B cell (primary cell): ENCODE data around the gene TOM1L2. TPM values are rescaled to one million over a fixed set of nuclear protein-coding genes. Genes with fewer than 3 reads are reported as not detected.

Source experiments
- ATAC-seq: fragments of 200-7000 bp; cut with Tn5 transposase; one replicate; pipeline ENCODE4 v1.10.0; 2021; ENCODE audit warnings: low read depth, mild to moderate bottlenecking, moderate number of reproducible peaks, moderate library complexity
- CTCF ChIA-PET: fragments of 350-600 bp; sonication (Branson Sonifier 250); formaldehyde crosslinking; loops from one replicate; lab custom pipeline; 2021; ENCODE audit warnings: antibody characterized with exemption, inconsistent platforms; lab: Charles Lee
- POLR2A ChIA-PET: fragments of 350-600 bp; sonication (Branson Sonifier 250); formaldehyde crosslinking; loops from one replicate; lab custom pipeline; 2021; ENCODE audit warnings: antibody characterized with exemption; lab: Charles Lee
- DNase-seq: peaks from one replicate; pipeline ENCODE4 v3.0.0; 2013
- H2AFZ ChIP-seq: 2 replicates; pipeline ENCODE4 v1.6.1; 2012; ENCODE audit warnings: mild to moderate bottlenecking, low read depth, low read length; ENCODE audit not compliant: insufficient read depth, poor library complexity, severe bottlenecking
- H3K27ac ChIP-seq, 2 donors: 1 replicate in 1 of 2; 2 replicates in 1 of 2; pipeline ENCODE4 v1.5.1; 2012 to 2013; ENCODE audit warnings: low read length in 2 of 2, mild to moderate bottlenecking in 2 of 2, moderate library complexity in 1 of 2
- H3K27me3 ChIP-seq, 4 experiments: fragments of 200-600 bp in 1 of 4; sonication (generic) in 1 of 4; replicated peaks in 1 of 4; 1 replicate in 2 of 4; 2 replicates in 2 of 4; pipeline versions ENCODE4 v1.6.1 to v1.7.0; 2013 to 2016; ENCODE audit warnings: low read length in 3 of 4, mild to moderate bottlenecking in 2 of 4, mixed read lengths in 1 of 4, moderate library complexity in 1 of 4; ENCODE audit not compliant: insufficient read depth in 4 of 4, control insufficient read depth in 3 of 4; ENCODE audit errors: control extremely low read depth in 1 of 4
- H3K36me3 ChIP-seq, 2 experiments: replicated peaks in 1 of 2; 1 replicate in 1 of 2; 2 replicates in 1 of 2; pipeline versions ENCODE4 v1.6.1 to v1.7.1; 2013; ENCODE audit warnings: low read length in 1 of 2; ENCODE audit not compliant: insufficient read depth in 2 of 2, control insufficient read depth in 1 of 2; ENCODE audit errors: control extremely low read depth in 1 of 2, extremely low read depth in 1 of 2
- H3K4me1 ChIP-seq, 2 donors: fragments of 200-600 bp in 1 of 2; sonication (generic) in 1 of 2; 1 replicate in 1 of 2; 2 replicates in 1 of 2; pipeline versions ENCODE4 v1.5.1 to v1.6.1; 2013 to 2017; ENCODE audit warnings: low read length in 2 of 2; ENCODE audit not compliant: control insufficient read depth in 2 of 2, insufficient read depth in 2 of 2
- H3K4me2 ChIP-seq: replicated peaks from 2 replicates; pipeline ENCODE3; 2012; ENCODE audit warnings: mild to moderate bottlenecking, low read depth, low read length; ENCODE audit not compliant: poor library complexity, severe bottlenecking
- H3K4me3 ChIP-seq, 5 experiments: fragments of 200-600 bp in 1 of 5; sonication (generic) in 1 of 5; 1 replicate in 3 of 5; 2 replicates in 2 of 5; pipeline versions ENCODE4 v1.5.1 to v1.7.0; 2011 to 2016; ENCODE audit warnings: low read length in 4 of 5, mild to moderate bottlenecking in 4 of 5, low read depth in 2 of 5, control low read depth in 1 of 5, moderate library complexity in 1 of 5; ENCODE audit not compliant: insufficient read depth in 1 of 5; ENCODE audit errors: control extremely low read depth in 1 of 5, extremely low read depth in 1 of 5
- H3K79me2 ChIP-seq: fragments of 200-600 bp; sonication (generic); one replicate; pipeline ENCODE4 v1.6.0; 2016; ENCODE audit warnings: low read length; ENCODE audit not compliant: control insufficient read depth, insufficient read depth
- H3K9ac ChIP-seq: fragments of 200-600 bp; sonication (generic); 2 replicates; pipeline ENCODE4 v1.6.1; 2017; ENCODE audit warnings: mild to moderate bottlenecking, low read length, moderate library complexity
- H3K9me3 ChIP-seq, 3 donors: one replicate each; pipeline versions ENCODE4 v1.6.1 to v1.7.1; 2013; ENCODE audit warnings: low read length in 2 of 3; ENCODE audit not compliant: control insufficient read depth in 2 of 3, insufficient read depth in 1 of 3; ENCODE audit errors: control extremely low read depth in 1 of 3
- H4K20me1 ChIP-seq: 2 replicates; pipeline ENCODE4 v1.6.0; 2012; ENCODE audit warnings: mild to moderate bottlenecking, low read length; ENCODE audit not compliant: insufficient read depth, control insufficient read depth, poor library complexity, severe bottlenecking
- H3K27ac Mint-ChIP-seq: one replicate; pipeline ENCODE4 v1.8.0; 2021; ENCODE audit warnings: mixed read lengths
- H3K27me3 Mint-ChIP-seq: one replicate; pipeline ENCODE4 v1.8.0; 2021; ENCODE audit warnings: mixed read lengths
- H3K4me1 Mint-ChIP-seq: one replicate; pipeline ENCODE4 v1.8.0; 2021; ENCODE audit warnings: mixed read lengths
- H3K4me3 Mint-ChIP-seq: one replicate; pipeline ENCODE4 v1.8.0; 2021; ENCODE audit warnings: mixed read lengths
- H3K9me3 Mint-ChIP-seq: one replicate; pipeline ENCODE4 v1.8.0; 2022; ENCODE audit warnings: mixed read lengths; ENCODE audit not compliant: insufficient read depth
- EZH2 ChIP-seq: IDR thresholded peaks from 2 replicates; pipeline ENCODE4 v1.6.1; 2012; ENCODE audit warnings: borderline replicate concordance, low read depth, mild to moderate bottlenecking, moderate library complexity, low read length; ENCODE audit not compliant: insufficient read depth, poor library complexity, severe bottlenecking
- WGBS: methylation state at CpG from one replicate; pipeline ENCODE4 v1.1.5; 2013; ENCODE audit warnings: missing lambda C conversion rate; ENCODE audit not compliant: insufficient coverage; 5-methylcytosine and 5-hydroxymethylcytosine counted together
- intact Hi-C: fragments of 100-400 bp; cut with micrococcal nuclease; formaldehyde crosslinking; loops from one replicate; pipeline ENCODE4 v1.10.0; 2022
- polyA plus RNA-seq: library from polyadenylated mRNA; depleted of rRNA; stranded (reverse); fragments of >200 nt; gene quantifications from 2 replicates; pipeline ENCODE4 v1.2.3, GENCODE V29; 2012
- total RNA-seq, 2 donors: library from RNA; stranded (reverse); fragments of 120-200 nt in 1 of 2; gene quantifications; 1 replicate in 1 of 2; 2 replicates in 1 of 2; pipeline versions ENCODE4 v1.2.3 to v1.2.4, GENCODE V29; 2013 to 2022
- TF ChIP-seq, protein P1 (sequence below): fragments of 200-600 bp; IDR thresholded peaks from one replicate; pipeline ENCODE4 v1.8.0; 2022; ENCODE audit warnings: antibody characterized with exemption, mild to moderate bottlenecking

The TOM1L2 gene
- total and polyA plus RNA-seq, 2 donors (not counting 1 experiment from before 2014, with no cell fraction given): 25.1 to 29.7 TPM

DNA sequence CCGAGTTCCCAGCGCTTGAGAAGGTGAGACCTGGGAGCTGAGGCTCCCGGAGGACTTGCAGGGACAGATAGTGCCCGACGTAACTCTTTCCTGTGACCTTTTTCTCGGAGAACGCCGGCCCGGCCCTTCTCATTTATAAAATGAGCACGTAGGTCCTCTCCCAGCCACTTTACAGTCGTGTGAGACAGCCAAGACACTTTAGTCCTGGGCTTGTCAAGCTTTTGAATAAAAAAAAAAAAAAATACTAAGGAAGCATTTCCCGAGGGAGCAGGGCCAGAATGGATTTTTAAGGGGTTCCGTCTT is 703 bp upstream of the TOM1L2 start:
- H3K4me3 ChIP-seq: peak overlapping the region; percentile 2 to 58 (median 42)
- DNase-seq (no peak), ATAC-seq (no peak)
- peak overlapping the region; percentile 36 to 80 for H3K27ac ChIP-seq
- peaks cover 12 to 17% of the 10 kb centered on the region in 2 donors for H3K4me1 ChIP-seq
- H4K20me1 ChIP-seq: peaks cover 23% of the 10 kb centered on the region
- H3K27me3 ChIP-seq: no peaks in the 10 kb centered on the region
- peak overlapping the region; percentile 83 for H3K4me2 ChIP-seq
- peak overlapping the region; percentile 36 for H3K9ac ChIP-seq
- ChIA-PET CTCF (interaction anchor here (0.9 to 1.5 kb wide), 3 partner anchors 60 to 476 kb away, joined by 3 to 7 read pairs (median 3); no protein-coding TSS in a partner anchor), POLR2A (interaction anchor here (0.9 to 1.2 kb wide), 4 partner anchors 60 to 885 kb away, joined by 3 to 4 read pairs (median 3); partner anchors contain the start of genes PRPSAP2 and SREBF1)
- H3K36me3 ChIP-seq: no peaks in the 10 kb centered on the region
- H3K79me2 ChIP-seq: peaks cover 39% of the 10 kb centered on the region
- intact Hi-C loops: loop anchor here (1.0 to 10.0 kb wide), 7 partner anchors 60 to 2002 kb away; partner anchors contain the start of genes AKAP10, ALKBH5, ATPAF2 and GID4
- Mint-ChIP-seq H3K27ac (peak overlapping the region; percentile 96), H3K4me1 (peaks cover 22% of the 10 kb centered on the region), H3K9me3 (no peaks in the 10 kb centered on the region), H3K4me3 (peak overlapping the region; percentile 97), H3K27me3 (no peaks in the 10 kb centered on the region)
- H3K9me3 ChIP-seq: no peaks in the 10 kb centered on the region
- H2AFZ ChIP-seq: peak overlapping the region; percentile 35
- WGBS: 0% methylated on average over 9 of the region's 13 CpGs
- TF ChIP-seq, protein P1, sequence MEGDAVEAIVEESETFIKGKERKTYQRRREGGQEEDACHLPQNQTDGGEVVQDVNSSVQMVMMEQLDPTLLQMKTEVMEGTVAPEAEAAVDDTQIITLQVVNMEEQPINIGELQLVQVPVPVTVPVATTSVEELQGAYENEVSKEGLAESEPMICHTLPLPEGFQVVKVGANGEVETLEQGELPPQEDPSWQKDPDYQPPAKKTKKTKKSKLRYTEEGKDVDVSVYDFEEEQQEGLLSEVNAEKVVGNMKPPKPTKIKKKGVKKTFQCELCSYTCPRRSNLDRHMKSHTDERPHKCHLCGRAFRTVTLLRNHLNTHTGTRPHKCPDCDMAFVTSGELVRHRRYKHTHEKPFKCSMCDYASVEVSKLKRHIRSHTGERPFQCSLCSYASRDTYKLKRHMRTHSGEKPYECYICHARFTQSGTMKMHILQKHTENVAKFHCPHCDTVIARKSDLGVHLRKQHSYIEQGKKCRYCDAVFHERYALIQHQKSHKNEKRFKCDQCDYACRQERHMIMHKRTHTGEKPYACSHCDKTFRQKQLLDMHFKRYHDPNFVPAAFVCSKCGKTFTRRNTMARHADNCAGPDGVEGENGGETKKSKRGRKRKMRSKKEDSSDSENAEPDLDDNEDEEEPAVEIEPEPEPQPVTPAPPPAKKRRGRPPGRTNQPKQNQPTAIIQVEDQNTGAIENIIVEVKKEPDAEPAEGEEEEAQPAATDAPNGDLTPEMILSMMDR: no peak
- TF ChIP-seq EZH2: no peak

DNA sequence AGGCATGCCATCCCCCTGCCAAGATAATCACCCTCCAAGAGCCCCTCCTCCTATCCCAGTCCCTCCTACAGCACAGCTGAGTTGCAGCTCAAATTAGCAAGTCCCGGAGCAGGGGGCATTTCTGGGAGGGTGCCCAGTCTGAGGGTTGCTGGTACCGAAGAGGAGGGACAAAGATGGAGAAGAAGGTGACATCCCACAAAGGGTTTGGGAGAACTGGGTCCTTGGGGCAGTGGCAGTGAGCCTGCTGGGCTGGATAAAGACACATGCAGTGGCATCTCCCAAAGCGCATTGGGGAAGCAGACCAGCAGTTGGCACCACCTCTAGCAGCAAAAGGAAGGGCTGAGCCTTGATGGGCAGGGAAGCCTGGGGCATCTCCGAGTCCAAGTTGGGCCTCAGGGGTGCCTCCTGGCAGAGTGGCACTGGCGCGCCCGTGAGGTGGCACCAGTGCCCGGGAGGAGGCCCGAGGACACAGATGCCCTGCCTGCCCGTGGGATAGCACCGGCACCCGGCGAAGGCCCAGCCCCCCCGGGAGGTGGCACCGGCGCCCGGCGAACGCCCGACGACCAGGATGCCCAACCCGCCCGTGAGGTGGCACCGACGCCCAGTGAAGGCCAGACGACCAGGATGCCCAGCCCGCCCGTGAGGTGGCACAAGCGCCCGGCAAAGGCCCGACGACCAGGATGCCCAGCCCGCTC is 622 bp downstream of the TOM1L2 start:
- Mint-ChIP-seq H3K4me3 (peak overlapping the region; percentile 88), H3K27me3 (no peaks in the 10 kb centered on the region), H3K9me3 (no peaks in the 10 kb centered on the region), H3K4me1 (peaks cover 27% of the 10 kb centered on the region), H3K27ac (peak overlapping the region; percentile 53)
- Histone ChIP-seq H2AFZ (peak overlapping the region; percentile 88), H3K9ac (peak overlapping the region; percentile 77), H3K4me2 (peak overlapping the region; percentile 94), H3K4me1 (peaks cover 12 to 17% of the 10 kb centered on the region in 2 donors), H3K36me3 (no peaks in the 10 kb centered on the region), H3K79me2 (peaks cover 40% of the 10 kb centered on the region), H4K20me1 (peaks cover 24% of the 10 kb centered on the region), H3K9me3 (no peaks in the 10 kb centered on the region), H3K27ac (peak overlapping the region in 1 of 2 donors; percentile 89), H3K27me3 (no peaks in the 10 kb centered on the region), H3K4me3 (peak overlapping the region; percentile 30 to 82 (median 76))
- intact Hi-C loops: loop anchor here (1.0 to 10.0 kb wide), 7 partner anchors 62 to 2003 kb away; partner anchors contain the start of genes AKAP10, ALKBH5, ATPAF2 and GID4
- WGBS: 2% methylated on average over 32 of the region's 33 CpGs
- CTCF ChIA-PET: interaction anchor here (0.7 to 1.5 kb wide), 3 partner anchors 53 to 289 kb away, joined by 3 to 7 read pairs (median 3); no protein-coding TSS in a partner anchor
- ATAC-seq (no peak), DNase-seq (no peak)
- POLR2A ChIA-PET: interaction anchor here (0.8 to 1.2 kb wide), 4 partner anchors 14 to 290 kb away, joined by 3 to 4 read pairs (median 4); partner anchors contain the start of gene ALKBH5
- no peak for TF ChIP-seq EZH2
- TF ChIP-seq, protein P1: no peak
